A549 (cell line): Measurements from ENCODE around the gene C21orf58. TPM values are rescaled to one million over a fixed set of nuclear protein-coding genes. Genes with fewer than 3 reads are reported as not detected.
A peak's percentile ranks its signal among the peaks of the same experiment; 100 is the strongest.

Source experiments
- ATAC-seq, 2 experiments: fragments of 200-7000 bp in 1 of 2; fragments of >200 bp in 1 of 2; cut with Nextera tagmentation in 1 of 2; cut with Tn5 transposase in 1 of 2; 3 replicates each; pipeline versions ENCODE4 v1.8.0 to v1.9.1; 2018 to 2020; ENCODE audit warnings: mild to moderate bottlenecking in 1 of 2, moderate library complexity in 1 of 2
- CTCF ChIA-PET: fragments of 300-600 bp; sonication (Branson Sonifier 250); formaldehyde crosslinking; extraction: SDS; loops from one replicate; lab custom pipeline; 2021; ENCODE audit warnings: antibody characterized with exemption, inconsistent platforms; lab: Yijun Ruan, JAX
- POLR2A ChIA-PET: fragments of 350-600 bp; formaldehyde crosslinking; extraction: SDS; loops from one replicate; lab custom pipeline; 2021; ENCODE audit warnings: antibody characterized with exemption, inconsistent platforms; lab: Yijun Ruan, JAX
- DNase-seq, 2 experiments: peaks; one replicate each; pipeline versions ENCODE4 v3.0.0 to v3.0.0-alpha.2; 2011 to 2016; ENCODE audit warnings: low read depth in 1 of 2, low spot score in 1 of 2
- FAIRE-seq: peaks from 2 replicates; lab custom pipeline; 2011; peaks lifted over from hg19 to GRCh38; lab: Jason Lieb, UNC
- H3K27ac ChIP-seq, 2 experiments: fragments of >200 bp; sonication (Bioruptor Twin); formaldehyde crosslinking; 3 replicates each; pipeline ENCODE4 v1.5.1; 2016 to 2017
- H3K4me1 ChIP-seq: fragments of >200 bp; sonication (Bioruptor Twin); formaldehyde crosslinking; 3 replicates; pipeline ENCODE4 v1.6.1; 2016
- H3K4me2 ChIP-seq: fragments of >200 bp; sonication (Bioruptor Twin); formaldehyde crosslinking; 3 replicates; pipeline ENCODE4 v1.6.1; 2016
- H3K4me3 ChIP-seq: fragments of >200 bp; sonication (Bioruptor Twin); formaldehyde crosslinking; 3 replicates; pipeline ENCODE4 v1.5.1; 2016
- H3K9me3 ChIP-seq: fragments of >200 bp; sonication (Bioruptor Twin); formaldehyde crosslinking; 3 replicates; pipeline ENCODE4 v1.6.1; 2016
- CHD2 ChIP-seq: fragments of 150-350 bp; IDR thresholded peaks from 2 replicates; pipeline ENCODE4 v1.6.1; 2014; ENCODE audit warnings: low read length; ENCODE audit not compliant: partially characterized antibody
- CHD4 ChIP-seq: fragments of 200-600 bp; sonication (generic); IDR thresholded peaks from 2 replicates; pipeline ENCODE4 v1.6.1; 2016; ENCODE audit warnings: antibody characterized with exemption, mild to moderate bottlenecking, borderline replicate concordance
- ELK1 ChIP-seq: fragments of 150-350 bp; IDR thresholded peaks from 2 replicates; pipeline ENCODE4 v1.6.1; 2014; ENCODE audit warnings: low read depth, mild to moderate bottlenecking, low read length
- ESRRA ChIP-seq: fragments of 150-350 bp; IDR thresholded peaks from 2 replicates; pipeline ENCODE4 v1.6.1; 2014; ENCODE audit warnings: mild to moderate bottlenecking, low read length, borderline replicate concordance
- HDAC2 ChIP-seq: fragments of 200-600 bp; sonication (generic); IDR thresholded peaks from 2 replicates; pipeline ENCODE4 v1.6.1; 2016
- JUN ChIP-seq, 2 experiments: fragments of >200 bp; sonication (Bioruptor Twin); formaldehyde crosslinking; IDR thresholded peaks; 2 replicates in 1 of 2; 3 replicates in 1 of 2; pipeline ENCODE4 v1.6.1; 2016 to 2017
- KDM1A ChIP-seq: fragments of 200-600 bp; sonication (generic); IDR thresholded peaks from 2 replicates; pipeline ENCODE4 v1.6.1; 2016; ENCODE audit warnings: low read depth, mild to moderate bottlenecking
- KDM5A ChIP-seq: fragments of 200-600 bp; sonication (generic); IDR thresholded peaks from 2 replicates; pipeline ENCODE4 v1.6.1; 2016; ENCODE audit warnings: antibody characterized with exemption, mild to moderate bottlenecking
- MAX ChIP-seq: IDR thresholded peaks from 2 replicates; pipeline ENCODE4 v1.6.1; 2012
- NPAS2 ChIP-seq: fragments of 250-450 bp; sonication (Bioruptor Pico); IDR thresholded peaks from 2 replicates; pipeline ENCODE4 v1.8.0; 2022; ENCODE audit warnings: mild to moderate bottlenecking, moderate library complexity, borderline replicate concordance
- NR3C1 ChIP-seq: fragments of >200 bp; sonication (Bioruptor Twin); formaldehyde crosslinking; IDR thresholded peaks from 3 replicates; pipeline ENCODE4 v1.6.1; 2017
- PHF8 ChIP-seq: fragments of 200-600 bp; sonication (generic); IDR thresholded peaks from 2 replicates; pipeline ENCODE4 v1.6.1; 2016; ENCODE audit warnings: low read depth, mild to moderate bottlenecking, antibody characterized with exemption, moderate library complexity, borderline replicate concordance
- POLR2A ChIP-seq: IDR thresholded peaks from 2 replicates; pipeline ENCODE4 v1.6.1; 2012; ENCODE audit warnings: mild to moderate bottlenecking, low read length
- REST ChIP-seq: fragments of 200-600 bp; sonication (generic); IDR thresholded peaks from 2 replicates; pipeline ENCODE4 v1.6.1; 2016; ENCODE audit warnings: antibody characterized with exemption, mild to moderate bottlenecking, moderate library complexity
- RFX5 ChIP-seq: fragments of 450-650 bp; IDR thresholded peaks from 2 replicates; pipeline ENCODE4 v1.7.1; 2014; ENCODE audit warnings: antibody characterized with exemption, mild to moderate bottlenecking, moderate library complexity
- SMC3 ChIP-seq: fragments of >200 bp; sonication (Bioruptor Twin); formaldehyde crosslinking; IDR thresholded peaks from 3 replicates; pipeline ENCODE4 v1.6.1; 2018; ENCODE audit warnings: inconsistent platforms
- TP53 ChIP-seq: fragments of 250-450 bp; sonication (Bioruptor Pico); IDR thresholded peaks from 2 replicates; pipeline ENCODE4 v1.5.0; 2021; ENCODE audit warnings: mild to moderate bottlenecking, moderate library complexity
- USF2 ChIP-seq: fragments of 450-650 bp; IDR thresholded peaks from 2 replicates; pipeline ENCODE4 v1.6.1; 2014; ENCODE audit warnings: antibody characterized with exemption
- ZSCAN20 ChIP-seq: fragments of 250-450 bp; sonication (Bioruptor Pico); IDR thresholded peaks from 2 replicates; pipeline ENCODE4 v1.8.0; 2022; ENCODE audit warnings: mild to moderate bottlenecking, moderate library complexity
- WGBS: methylation state at CpG from one replicate; pipeline ENCODE4 v1.1.6; 2017; ENCODE audit errors: missing lambda C conversion rate; 5-methylcytosine and 5-hydroxymethylcytosine counted together
- polyA plus RNA-seq, 4 experiments: library from polyadenylated mRNA; depleted of rRNA in 3 of 4; stranded (reverse); fragments of >200 nt; fragmentation: RNase III in 1 of 4; extraction: RNeasy Plus Mini Kit Qiagen cat#74134 plus additional on column Dnase treatment in 1 of 4; gene quantifications; 2 replicates in 3 of 4; 3 replicates in 1 of 4; pipeline ENCODE4 v1.2.3, GENCODE V29; 2011 to 2017

The C21orf58 gene
- polyA plus RNA-seq, 2 of the 4 experiments (the other 2 are of a cell fraction) = 3.2 to 8.5 TPM

- CTCF ChIA-PET = interaction anchor here (1.1 kb wide), 1 partner anchor 25 kb away, joined by 4 read pairs; no protein-coding TSS in a partner anchor
- 2% methylated on average over 16 of the region's 98 CpGs for WGBS
- Histone ChIP-seq H3K9me3 (no peaks in the 10 kb centered on the region), H3K4me3 (peak overlapping the region; percentile 84), H3K4me1 (peaks cover 21% of the 10 kb centered on the region), H3K27ac (peak overlapping the region; percentile 97 to 98), H3K4me2 (peak overlapping the region; percentile 100)
- FAIRE-seq = no peak
- TF ChIP-seq CHD4 (no peak), SMC3 (no peak), ESRRA (no peak), TP53 (CRISPR knock-in tag) (0 out of 2 replicates have a peak, but pooled peaks have one; percentile 16), CHD2 (no peak), POLR2A (peak; percentile 62), ELK1 (no peak), KDM1A (no peak), PHF8 (peak; percentile 75; the same call in 1 of the 2 replicates), NR3C1 (no peak), REST (no peak), JUN (IDR thresholded peaks at IDR 0.05) (peak in 1 of 2 experiments; percentile 42; a peak in 1 of 5 replicates), HDAC2 (no peak)
- POLR2A ChIA-PET = no interaction called here
- DNase-seq = peak; percentile 44 to 80
- peak; percentile 72 to 73 for ATAC-seq
Observed at GRCh38 chr21:46324390-46325072, 861 bp upstream of the C21orf58 start.

GRCh38 chr21:46323227-46323709 lies 402 bp downstream of the C21orf58 start:
- 4% methylated on average over 20 of the region's 34 CpGs for WGBS
- ChIA-PET CTCF (no interaction called here), POLR2A (no interaction called here)
- FAIRE-seq (no peak), DNase-seq (no peak), ATAC-seq (peak in 1 of 2 experiments; percentile 7; a peak in 2 of 6 replicates)
- Histone ChIP-seq H3K27ac (peak overlapping the region; percentile 71 to 83), H3K4me3 (peak overlapping the region; percentile 84), H3K4me2 (peak overlapping the region; percentile 73), H3K4me1 (peaks cover 21% of the 10 kb centered on the region), H3K9me3 (no peaks in the 10 kb centered on the region)
- TF ChIP-seq PHF8 (peak; percentile 38; the same call in 1 of the 2 replicates), KDM5A (peak; percentile 52; the same call in 1 of the 2 replicates), NPAS2 (CRISPR knock-in tag) (no peak)

GRCh38 chr21:46322351-46323226 lies 1.1 kb downstream of the C21orf58 start:
- WGBS = 8% methylated on average over 34 of the region's 50 CpGs
- POLR2A ChIA-PET = no interaction called here
- peak in 1 of 2 experiments; percentile 12 for DNase-seq
- FAIRE-seq = no peak
- peaks cover 21% of the 10 kb centered on the region for H3K4me1 ChIP-seq
- H3K4me3 ChIP-seq = peak overlapping the region; percentile 84
- H3K4me2 ChIP-seq = peak overlapping the region; percentile 73
- H3K9me3 ChIP-seq = no peaks in the 10 kb centered on the region
- no peak for ATAC-seq
- CTCF ChIA-PET = no interaction called here
- peak overlapping the region; percentile 71 to 83 for H3K27ac ChIP-seq
- TF ChIP-seq USF2 = no peak
- no peak for TF ChIP-seq RFX5
- TF ChIP-seq REST = no peak
- TF ChIP-seq KDM5A = no peak
- TF ChIP-seq TP53 (CRISPR knock-in tag) = no peak
- no peak; the same call in 1 of the 2 replicates for TF ChIP-seq MAX
- no peak for TF ChIP-seq POLR2A
- TF ChIP-seq NR3C1 = no peak
- TF ChIP-seq KDM1A = no peak
- no peak for TF ChIP-seq ZSCAN20 (CRISPR knock-in tag)
